WTC11 (cell line): ENCODE results near the gene TMEM30B. TPM values are rescaled to one million over a fixed set of nuclear protein-coding genes. Genes with fewer than 3 reads are reported as not detected.
A peak's percentile ranks its signal among the peaks of the same experiment; 100 is the strongest.

ENCODE experiments used
- ATAC-seq: fragments of 200-7000 bp; cut with Tn5 transposase; 2 replicates; pipeline ENCODE4 v1.10.0; 2021; ENCODE audit warnings: mild to moderate bottlenecking, moderate library complexity
- CTCF ChIA-PET: fragments of 300-600 bp; sonication (Branson Sonifier 250); formaldehyde crosslinking; loops from one replicate; lab custom pipeline; 2021; ENCODE audit warnings: antibody characterized with exemption; lab: Charles Lee
- POLR2A ChIA-PET: fragments of 350-600 bp; sonication (Branson Sonifier 250); formaldehyde crosslinking; loops from one replicate; lab custom pipeline; 2021; ENCODE audit warnings: antibody characterized with exemption; lab: Charles Lee
- DNase-seq: peaks from one replicate; pipeline ENCODE4 v3.0.0; 2021; ENCODE audit warnings: low spot score
- H3K27ac Mint-ChIP-seq: 2 replicates; pipeline ENCODE4 v1.8.0; 2021; ENCODE audit warnings: mixed read lengths
- H3K27me3 Mint-ChIP-seq: 2 replicates; pipeline ENCODE4 v1.8.0; 2021; ENCODE audit warnings: low read depth, mild to moderate bottlenecking, moderate library complexity, mixed read lengths
- H3K36me3 Mint-ChIP-seq: 2 replicates; pipeline ENCODE4 v1.8.0; 2021; ENCODE audit warnings: mixed read lengths
- H3K4me1 Mint-ChIP-seq: 2 replicates; pipeline ENCODE4 v1.8.0; 2022; ENCODE audit warnings: mixed read lengths
- H3K4me3 Mint-ChIP-seq: 2 replicates; pipeline ENCODE4 v1.8.0; 2021; ENCODE audit warnings: mild to moderate bottlenecking, moderate library complexity, mixed read lengths
- H3K9me3 Mint-ChIP-seq: 2 replicates; pipeline ENCODE4 v1.8.0; 2021; ENCODE audit warnings: mixed read lengths
- ELF4 ChIP-seq: sonication (generic); formaldehyde crosslinking; IDR thresholded peaks from 2 replicates; pipeline ENCODE4 v1.8.1; 2022; ENCODE audit warnings: low read depth, mild to moderate bottlenecking, moderate library complexity, missing genetic modification reagents
- FOXJ3 ChIP-seq: sonication (generic); formaldehyde crosslinking; IDR thresholded peaks from 2 replicates; pipeline ENCODE4 v1.9.0; 2021; ENCODE audit warnings: missing genetic modification reagents, mild to moderate bottlenecking, borderline replicate concordance
- FOXK1 ChIP-seq: sonication (generic); formaldehyde crosslinking; IDR thresholded peaks from 2 replicates; pipeline ENCODE4 v1.8.0; 2022; ENCODE audit warnings: mild to moderate bottlenecking, moderate library complexity, missing genetic modification reagents
- GTF2I ChIP-seq: fragments of 250-450 bp; sonication (Bioruptor Pico); conservative IDR thresholded peaks from 2 replicates; pipeline ENCODE4 v1.4.0; 2021; ENCODE audit warnings: mild to moderate bottlenecking
- JUN ChIP-seq: sonication (generic); formaldehyde crosslinking; IDR thresholded peaks from 2 replicates; pipeline ENCODE4 v1.8.0; 2023; ENCODE audit warnings: mild to moderate bottlenecking, missing genetic modification reagents
- MXD4 ChIP-seq: fragments of 250-450 bp; sonication (Bioruptor Pico); IDR thresholded peaks from 2 replicates; pipeline ENCODE4 v1.8.0; 2021; ENCODE audit warnings: mild to moderate bottlenecking, moderate library complexity, borderline replicate concordance
- NR2C2 ChIP-seq: sonication (generic); formaldehyde crosslinking; IDR thresholded peaks from 2 replicates; pipeline ENCODE4 v1.8.0; 2022; ENCODE audit warnings: mild to moderate bottlenecking, missing genetic modification reagents
- NR3C1 ChIP-seq: sonication (generic); formaldehyde crosslinking; conservative IDR thresholded peaks from 2 replicates; pipeline ENCODE4 v1.8.1; 2023; ENCODE audit warnings: low read depth, mild to moderate bottlenecking, missing genetic modification reagents
- PRRX2 ChIP-seq: fragments of 250-450 bp; sonication (Bioruptor Pico); IDR thresholded peaks from 2 replicates; pipeline ENCODE4 v1.8.0; 2021; ENCODE audit warnings: mild to moderate bottlenecking
- RELA ChIP-seq: sonication (generic); formaldehyde crosslinking; IDR thresholded peaks from 2 replicates; pipeline ENCODE4 v1.8.1; 2022; ENCODE audit warnings: missing genetic modification reagents, mild to moderate bottlenecking, borderline replicate concordance
- TEAD4 ChIP-seq: sonication (generic); formaldehyde crosslinking; IDR thresholded peaks from 2 replicates; pipeline ENCODE4 v1.8.0; 2022; ENCODE audit warnings: mild to moderate bottlenecking, missing genetic modification reagents
- TP53 ChIP-seq: sonication (generic); formaldehyde crosslinking; IDR thresholded peaks from 2 replicates; pipeline ENCODE4 v1.8.1; 2023; ENCODE audit warnings: mild to moderate bottlenecking, missing genetic modification reagents
- ZNF232 ChIP-seq: sonication (generic); formaldehyde crosslinking; IDR thresholded peaks from 2 replicates; pipeline ENCODE4 v1.8.0; 2022; ENCODE audit warnings: mild to moderate bottlenecking, missing genetic modification reagents
- ZNF416 ChIP-seq: fragments of 250-450 bp; sonication (Bioruptor Pico); IDR thresholded peaks from 2 replicates; pipeline ENCODE4 v1.9.0; 2021; ENCODE audit warnings: mild to moderate bottlenecking, inconsistent platforms
- total RNA-seq: library from RNA; stranded (reverse); gene quantifications from 3 replicates; pipeline ENCODE4 v1.2.3, GENCODE V29; 2021
- TF ChIP-seq, protein P1 (sequence below): fragments of 250-450 bp; sonication (Bioruptor Pico); IDR thresholded peaks from 2 replicates; pipeline ENCODE4 v1.9.0; 2021; ENCODE audit warnings: mild to moderate bottlenecking
- TF ChIP-seq, protein P2 (sequence below): sonication (generic); formaldehyde crosslinking; IDR thresholded peaks from 2 replicates; pipeline ENCODE4 v1.8.1; 2023; ENCODE audit warnings: mild to moderate bottlenecking, missing genetic modification reagents, borderline replicate concordance
- TF ChIP-seq, protein P3 (sequence below): sonication (generic); formaldehyde crosslinking; IDR thresholded peaks from 2 replicates; pipeline ENCODE4 v1.8.0; 2022; ENCODE audit warnings: mild to moderate bottlenecking, missing genetic modification reagents
- TF ChIP-seq, protein P4 (sequence below): sonication (generic); formaldehyde crosslinking; conservative IDR thresholded peaks from 2 replicates; pipeline ENCODE4 v1.8.1; 2022; ENCODE audit warnings: mild to moderate bottlenecking, missing genetic modification reagents
- TF ChIP-seq, protein P5 (sequence below): sonication (generic); formaldehyde crosslinking; IDR thresholded peaks from 2 replicates; pipeline ENCODE4 v1.8.0; 2022; ENCODE audit warnings: mild to moderate bottlenecking, missing genetic modification reagents
- TF ChIP-seq, protein P6 (sequence below): fragments of 250-450 bp; sonication (Bioruptor Pico); IDR thresholded peaks from 2 replicates; pipeline ENCODE4 v1.9.0; 2021; ENCODE audit warnings: mild to moderate bottlenecking
- TF ChIP-seq, protein P7 (sequence below): fragments of 250-450 bp; sonication (Bioruptor Pico); IDR thresholded peaks from 2 replicates; pipeline ENCODE4 v2.1.2; 2022; ENCODE audit warnings: mild to moderate bottlenecking, moderate library complexity
- TF ChIP-seq, protein P8 (sequence below): sonication (generic); formaldehyde crosslinking; IDR thresholded peaks from 2 replicates; pipeline ENCODE4 v1.8.0; 2022; ENCODE audit warnings: mild to moderate bottlenecking, missing genetic modification reagents

Gene TMEM30B
- total RNA-seq, 1 experiment from 2014 or later, result 17.8 TPM

DNA sequence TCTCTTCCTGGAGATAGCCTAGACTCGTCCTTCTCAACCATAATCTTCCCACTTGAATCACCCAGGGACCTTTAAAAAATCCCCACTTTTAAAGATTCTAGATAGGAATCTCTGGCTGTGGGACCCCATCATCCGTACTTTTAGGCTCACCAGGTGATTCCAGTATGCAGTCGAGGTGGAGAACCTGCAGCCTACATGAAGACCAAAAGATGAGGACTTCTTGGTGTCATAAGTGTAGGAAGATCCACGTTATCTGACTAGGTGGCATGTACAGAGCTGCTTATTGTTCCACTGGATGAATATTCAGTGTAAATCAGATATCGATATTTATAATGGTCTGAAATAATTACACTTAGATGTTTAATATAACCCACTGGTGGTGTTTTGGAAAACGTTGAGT lies 42.8 kb upstream of the TMEM30B start (continued):
- TF ChIP-seq, protein P1, sequence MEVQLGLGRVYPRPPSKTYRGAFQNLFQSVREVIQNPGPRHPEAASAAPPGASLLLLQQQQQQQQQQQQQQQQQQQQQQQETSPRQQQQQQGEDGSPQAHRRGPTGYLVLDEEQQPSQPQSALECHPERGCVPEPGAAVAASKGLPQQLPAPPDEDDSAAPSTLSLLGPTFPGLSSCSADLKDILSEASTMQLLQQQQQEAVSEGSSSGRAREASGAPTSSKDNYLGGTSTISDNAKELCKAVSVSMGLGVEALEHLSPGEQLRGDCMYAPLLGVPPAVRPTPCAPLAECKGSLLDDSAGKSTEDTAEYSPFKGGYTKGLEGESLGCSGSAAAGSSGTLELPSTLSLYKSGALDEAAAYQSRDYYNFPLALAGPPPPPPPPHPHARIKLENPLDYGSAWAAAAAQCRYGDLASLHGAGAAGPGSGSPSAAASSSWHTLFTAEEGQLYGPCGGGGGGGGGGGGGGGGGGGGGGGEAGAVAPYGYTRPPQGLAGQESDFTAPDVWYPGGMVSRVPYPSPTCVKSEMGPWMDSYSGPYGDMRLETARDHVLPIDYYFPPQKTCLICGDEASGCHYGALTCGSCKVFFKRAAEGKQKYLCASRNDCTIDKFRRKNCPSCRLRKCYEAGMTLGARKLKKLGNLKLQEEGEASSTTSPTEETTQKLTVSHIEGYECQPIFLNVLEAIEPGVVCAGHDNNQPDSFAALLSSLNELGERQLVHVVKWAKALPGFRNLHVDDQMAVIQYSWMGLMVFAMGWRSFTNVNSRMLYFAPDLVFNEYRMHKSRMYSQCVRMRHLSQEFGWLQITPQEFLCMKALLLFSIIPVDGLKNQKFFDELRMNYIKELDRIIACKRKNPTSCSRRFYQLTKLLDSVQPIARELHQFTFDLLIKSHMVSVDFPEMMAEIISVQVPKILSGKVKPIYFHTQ (CRISPR knock-in tag), result no peak
- TF ChIP-seq, protein P2, sequence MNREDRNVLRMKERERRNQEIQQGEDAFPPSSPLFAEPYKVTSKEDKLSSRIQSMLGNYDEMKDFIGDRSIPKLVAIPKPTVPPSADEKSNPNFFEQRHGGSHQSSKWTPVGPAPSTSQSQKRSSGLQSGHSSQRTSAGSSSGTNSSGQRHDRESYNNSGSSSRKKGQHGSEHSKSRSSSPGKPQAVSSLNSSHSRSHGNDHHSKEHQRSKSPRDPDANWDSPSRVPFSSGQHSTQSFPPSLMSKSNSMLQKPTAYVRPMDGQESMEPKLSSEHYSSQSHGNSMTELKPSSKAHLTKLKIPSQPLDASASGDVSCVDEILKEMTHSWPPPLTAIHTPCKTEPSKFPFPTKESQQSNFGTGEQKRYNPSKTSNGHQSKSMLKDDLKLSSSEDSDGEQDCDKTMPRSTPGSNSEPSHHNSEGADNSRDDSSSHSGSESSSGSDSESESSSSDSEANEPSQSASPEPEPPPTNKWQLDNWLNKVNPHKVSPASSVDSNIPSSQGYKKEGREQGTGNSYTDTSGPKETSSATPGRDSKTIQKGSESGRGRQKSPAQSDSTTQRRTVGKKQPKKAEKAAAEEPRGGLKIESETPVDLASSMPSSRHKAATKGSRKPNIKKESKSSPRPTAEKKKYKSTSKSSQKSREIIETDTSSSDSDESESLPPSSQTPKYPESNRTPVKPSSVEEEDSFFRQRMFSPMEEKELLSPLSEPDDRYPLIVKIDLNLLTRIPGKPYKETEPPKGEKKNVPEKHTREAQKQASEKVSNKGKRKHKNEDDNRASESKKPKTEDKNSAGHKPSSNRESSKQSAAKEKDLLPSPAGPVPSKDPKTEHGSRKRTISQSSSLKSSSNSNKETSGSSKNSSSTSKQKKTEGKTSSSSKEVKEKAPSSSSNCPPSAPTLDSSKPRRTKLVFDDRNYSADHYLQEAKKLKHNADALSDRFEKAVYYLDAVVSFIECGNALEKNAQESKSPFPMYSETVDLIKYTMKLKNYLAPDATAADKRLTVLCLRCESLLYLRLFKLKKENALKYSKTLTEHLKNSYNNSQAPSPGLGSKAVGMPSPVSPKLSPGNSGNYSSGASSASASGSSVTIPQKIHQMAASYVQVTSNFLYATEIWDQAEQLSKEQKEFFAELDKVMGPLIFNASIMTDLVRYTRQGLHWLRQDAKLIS (CRISPR knock-in tag), result no peak
- TF ChIP-seq JUN (CRISPR knock-in tag) (no peak), NR3C1 (CRISPR knock-in tag) (no peak), ELF4 (CRISPR knock-in tag) (no peak), RELA (no peak), PRRX2 (CRISPR knock-in tag) (no peak)

DNA sequence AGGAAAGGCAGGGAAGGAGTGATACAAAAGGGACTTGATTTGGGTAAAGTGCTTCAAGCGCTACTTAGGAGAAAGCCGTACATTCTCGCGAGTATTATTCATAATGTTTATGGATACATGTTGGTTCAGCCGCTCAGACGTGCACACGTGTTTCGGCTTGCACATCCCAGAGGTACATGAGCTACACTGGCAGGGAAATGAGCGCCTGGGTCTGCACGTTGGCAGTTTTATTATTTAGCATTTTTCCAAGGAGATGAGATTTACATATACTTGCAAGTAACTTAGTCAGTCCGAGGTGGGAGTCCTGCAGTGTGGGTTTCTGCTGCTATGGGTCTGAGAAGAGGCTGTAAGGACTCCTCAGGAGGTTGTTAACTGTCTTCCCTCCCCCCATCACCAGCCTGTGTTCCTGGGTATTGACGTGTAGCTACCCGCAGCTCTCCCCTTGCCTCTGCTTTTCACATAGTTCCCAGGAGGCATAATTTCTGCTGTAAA lies 41.7 kb upstream of the TMEM30B start:
- peaks cover 33% of the 10 kb centered on the region for H3K27me3 Mint-ChIP-seq
- no peak overlapping the region for H3K27ac Mint-ChIP-seq
- ATAC-seq (no peak), DNase-seq (no peak)
- peaks cover 17% of the 10 kb centered on the region for H3K4me1 Mint-ChIP-seq
- POLR2A ChIA-PET, result no interaction called here
- H3K36me3 Mint-ChIP-seq, result peaks cover 18% of the 10 kb centered on the region
- peak overlapping the region; percentile 80 for H3K4me3 Mint-ChIP-seq
- H3K9me3 Mint-ChIP-seq, result peaks cover 18% of the 10 kb centered on the region
- TF ChIP-seq ZNF416 (CRISPR knock-in tag), result no peak
- TF ChIP-seq TP53 (CRISPR knock-in tag), result no peak
- TF ChIP-seq FOXJ3, result no peak
- TF ChIP-seq, protein P3, sequence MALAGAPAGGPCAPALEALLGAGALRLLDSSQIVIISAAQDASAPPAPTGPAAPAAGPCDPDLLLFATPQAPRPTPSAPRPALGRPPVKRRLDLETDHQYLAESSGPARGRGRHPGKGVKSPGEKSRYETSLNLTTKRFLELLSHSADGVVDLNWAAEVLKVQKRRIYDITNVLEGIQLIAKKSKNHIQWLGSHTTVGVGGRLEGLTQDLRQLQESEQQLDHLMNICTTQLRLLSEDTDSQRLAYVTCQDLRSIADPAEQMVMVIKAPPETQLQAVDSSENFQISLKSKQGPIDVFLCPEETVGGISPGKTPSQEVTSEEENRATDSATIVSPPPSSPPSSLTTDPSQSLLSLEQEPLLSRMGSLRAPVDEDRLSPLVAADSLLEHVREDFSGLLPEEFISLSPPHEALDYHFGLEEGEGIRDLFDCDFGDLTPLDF, result no peak
- CTCF ChIA-PET, result interaction anchor here (1.2 kb wide), 1 partner anchor 515 kb away, joined by 3 read pairs; no protein-coding TSS in a partner anchor

DNA sequence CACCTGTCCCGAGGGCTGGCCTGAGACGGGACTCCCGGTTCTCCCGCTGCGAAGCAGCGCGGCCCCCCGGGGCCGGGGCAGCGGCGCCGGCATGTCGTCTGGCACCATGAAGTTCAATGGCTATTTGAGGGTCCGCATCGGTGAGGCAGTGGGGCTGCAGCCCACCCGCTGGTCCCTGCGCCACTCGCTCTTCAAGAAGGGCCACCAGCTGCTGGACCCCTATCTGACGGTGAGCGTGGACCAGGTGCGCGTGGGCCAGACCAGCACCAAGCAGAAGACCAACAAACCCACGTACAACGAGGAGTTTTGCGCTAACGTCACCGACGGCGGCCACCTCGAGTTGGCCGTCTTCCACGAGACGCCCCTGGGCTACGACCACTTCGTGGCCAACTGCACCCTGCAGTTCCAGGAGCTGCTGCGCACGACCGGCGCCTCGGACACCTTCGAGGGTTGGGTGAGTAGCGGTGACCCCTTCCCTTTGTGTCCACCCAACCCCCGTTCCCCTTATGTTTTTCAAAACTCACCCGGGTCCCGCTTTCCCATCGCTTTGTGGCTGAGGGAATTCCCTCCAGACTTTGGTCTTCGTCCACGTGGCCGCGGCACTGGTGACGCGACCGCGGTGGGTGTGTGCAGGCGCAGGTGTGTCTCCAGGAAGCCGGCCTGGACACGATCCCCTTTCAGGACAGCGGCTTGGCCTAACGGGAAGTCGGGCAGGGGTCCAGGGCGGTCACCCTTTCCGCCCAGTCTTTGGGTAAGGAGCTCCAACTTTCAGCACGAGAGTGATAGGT lies 41.1 kb upstream of the TMEM30B start:
- H3K27me3 Mint-ChIP-seq, result peaks cover 33% of the 10 kb centered on the region
- peak overlapping the region; percentile 80 for H3K4me3 Mint-ChIP-seq
- DNase-seq (peak; percentile 27), ATAC-seq (no peak)
- H3K4me1 Mint-ChIP-seq, result peaks cover 15% of the 10 kb centered on the region
- CTCF ChIA-PET, result interaction anchor here (0.7 to 1.2 kb wide), 5 partner anchors 8 to 516 kb away, joined by 3 read pairs; no protein-coding TSS in a partner anchor
- no peak overlapping the region for H3K27ac Mint-ChIP-seq
- POLR2A ChIA-PET, result no interaction called here
- H3K36me3 Mint-ChIP-seq, result peaks cover 18% of the 10 kb centered on the region
- peaks cover 18% of the 10 kb centered on the region for H3K9me3 Mint-ChIP-seq
- TF ChIP-seq, protein P4, sequence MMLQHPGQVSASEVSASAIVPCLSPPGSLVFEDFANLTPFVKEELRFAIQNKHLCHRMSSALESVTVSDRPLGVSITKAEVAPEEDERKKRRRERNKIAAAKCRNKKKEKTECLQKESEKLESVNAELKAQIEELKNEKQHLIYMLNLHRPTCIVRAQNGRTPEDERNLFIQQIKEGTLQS (CRISPR knock-in tag), result no peak
- TF ChIP-seq, protein P5, sequence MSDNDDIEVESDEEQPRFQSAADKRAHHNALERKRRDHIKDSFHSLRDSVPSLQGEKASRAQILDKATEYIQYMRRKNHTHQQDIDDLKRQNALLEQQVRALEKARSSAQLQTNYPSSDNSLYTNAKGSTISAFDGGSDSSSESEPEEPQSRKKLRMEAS (CRISPR knock-in tag), result peak; percentile 38; the same call in 1 of the 2 replicates
- TF ChIP-seq, protein P6, sequence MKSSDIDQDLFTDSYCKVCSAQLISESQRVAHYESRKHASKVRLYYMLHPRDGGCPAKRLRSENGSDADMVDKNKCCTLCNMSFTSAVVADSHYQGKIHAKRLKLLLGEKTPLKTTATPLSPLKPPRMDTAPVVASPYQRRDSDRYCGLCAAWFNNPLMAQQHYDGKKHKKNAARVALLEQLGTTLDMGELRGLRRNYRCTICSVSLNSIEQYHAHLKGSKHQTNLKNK (CRISPR knock-in tag), result no peak
- TF ChIP-seq TEAD4 (CRISPR knock-in tag) (no peak), NR2C2 (CRISPR knock-in tag) (no peak), GTF2I (CRISPR knock-in tag) (no peak), ZNF232 (no peak), MXD4 (no peak), FOXK1 (CRISPR knock-in tag) (no peak)
- TF ChIP-seq, protein P7, sequence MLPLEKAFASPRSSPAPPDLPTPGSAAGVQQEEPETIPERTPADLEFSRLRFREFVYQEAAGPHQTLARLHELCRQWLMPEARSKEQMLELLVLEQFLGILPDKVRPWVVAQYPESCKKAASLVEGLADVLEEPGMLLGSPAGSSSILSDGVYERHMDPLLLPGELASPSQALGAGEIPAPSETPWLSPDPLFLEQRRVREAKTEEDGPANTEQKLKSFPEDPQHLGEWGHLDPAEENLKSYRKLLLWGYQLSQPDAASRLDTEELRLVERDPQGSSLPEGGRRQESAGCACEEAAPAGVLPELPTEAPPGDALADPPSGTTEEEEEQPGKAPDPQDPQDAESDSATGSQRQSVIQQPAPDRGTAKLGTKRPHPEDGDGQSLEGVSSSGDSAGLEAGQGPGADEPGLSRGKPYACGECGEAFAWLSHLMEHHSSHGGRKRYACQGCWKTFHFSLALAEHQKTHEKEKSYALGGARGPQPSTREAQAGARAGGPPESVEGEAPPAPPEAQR (CRISPR knock-in tag), result no peak
- TF ChIP-seq, protein P8, sequence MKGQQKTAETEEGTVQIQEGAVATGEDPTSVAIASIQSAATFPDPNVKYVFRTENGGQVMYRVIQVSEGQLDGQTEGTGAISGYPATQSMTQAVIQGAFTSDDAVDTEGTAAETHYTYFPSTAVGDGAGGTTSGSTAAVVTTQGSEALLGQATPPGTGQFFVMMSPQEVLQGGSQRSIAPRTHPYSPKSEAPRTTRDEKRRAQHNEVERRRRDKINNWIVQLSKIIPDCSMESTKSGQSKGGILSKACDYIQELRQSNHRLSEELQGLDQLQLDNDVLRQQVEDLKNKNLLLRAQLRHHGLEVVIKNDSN (CRISPR knock-in tag), result no peak
